Osteocyte (in vitro differentiated cells): ENCODE measurements around the gene LGR6. TPM values are rescaled to one million over a fixed set of nuclear protein-coding genes. Genes with fewer than 3 reads are reported as not detected.

Experiments
- DNase-seq: peaks from one replicate; pipeline ENCODE4 v3.0.0; 2021; ENCODE audit warnings: mixed read lengths; ENCODE audit not compliant: unreplicated experiment; ENCODE audit errors: extremely low spot score
- H3K27ac Mint-ChIP-seq: one replicate; pipeline ENCODE4 v1.8.0; 2021; ENCODE audit warnings: mild to moderate bottlenecking, mixed read lengths; ENCODE audit not compliant: unreplicated experiment
- H3K27me3 Mint-ChIP-seq: one replicate; pipeline ENCODE4 v1.8.0; 2021; ENCODE audit warnings: mixed read lengths; ENCODE audit not compliant: unreplicated experiment
- H3K36me3 Mint-ChIP-seq: one replicate; pipeline ENCODE4 v1.8.0; 2021; ENCODE audit warnings: mixed read lengths; ENCODE audit not compliant: unreplicated experiment
- H3K4me1 Mint-ChIP-seq: one replicate; pipeline ENCODE4 v1.8.0; 2021; ENCODE audit warnings: mixed read lengths; ENCODE audit not compliant: unreplicated experiment
- H3K4me3 Mint-ChIP-seq: one replicate; pipeline ENCODE4 v1.8.0; 2021; ENCODE audit warnings: mild to moderate bottlenecking, moderate library complexity, mixed read lengths; ENCODE audit not compliant: unreplicated experiment
- H3K9me3 Mint-ChIP-seq: one replicate; pipeline ENCODE4 v1.8.0; 2021; ENCODE audit warnings: mixed read lengths; ENCODE audit not compliant: unreplicated experiment
- CTCF ChIP-seq: fragments of 200-600 bp; sonication (generic); IDR thresholded peaks from 2 replicates; pipeline ENCODE4 v1.5.0; 2021; ENCODE audit warnings: antibody characterized with exemption, mild to moderate bottlenecking, moderate library complexity
- total RNA-seq: library from RNA; stranded (reverse); gene quantifications from 2 replicates; pipeline ENCODE4 v1.2.1, GENCODE V29; 2021

Gene LGR6
- total RNA-seq, 1 donor from 2014 or later = 9.9 TPM

GRCh38 chr1:202282596-202283283 lies 89.1 kb downstream of the LGR6 start:
- no peak for DNase-seq
- H3K27ac Mint-ChIP-seq = peak overlapping the region; percentile 95
- TF ChIP-seq CTCF = no peak
- no peaks in the 10 kb centered on the region for H3K27me3 Mint-ChIP-seq
- no peaks in the 10 kb centered on the region for H3K36me3 Mint-ChIP-seq
- peaks cover 87% of the 10 kb centered on the region for H3K4me1 Mint-ChIP-seq
- H3K9me3 Mint-ChIP-seq = no peaks in the 10 kb centered on the region
- no peak overlapping the region for H3K4me3 Mint-ChIP-seq

GRCh38 chr1:202283379-202283844 lies 89.8 kb downstream of the LGR6 start:
- H3K36me3 Mint-ChIP-seq = no peaks in the 10 kb centered on the region
- DNase-seq = no peak
- no peak for TF ChIP-seq CTCF
- peak overlapping the region; percentile 95 for H3K27ac Mint-ChIP-seq
- peaks cover 90% of the 10 kb centered on the region for H3K4me1 Mint-ChIP-seq
- H3K9me3 Mint-ChIP-seq = no peaks in the 10 kb centered on the region
- no peaks in the 10 kb centered on the region for H3K27me3 Mint-ChIP-seq
- H3K4me3 Mint-ChIP-seq = no peak overlapping the region

- no peak for DNase-seq
- Mint-ChIP-seq H3K27me3 (no peaks in the 10 kb centered on the region), H3K27ac (peak overlapping the region; percentile 95), H3K36me3 (no peaks in the 10 kb centered on the region), H3K4me3 (no peak overlapping the region), H3K9me3 (no peaks in the 10 kb centered on the region), H3K4me1 (peaks cover 88% of the 10 kb centered on the region)
- no peak for TF ChIP-seq CTCF
These were observed 90.4 kb downstream of the LGR6 start for GRCh38 chr1:202283991-202284390.

GRCh38 chr1:202285908-202286307 lies 92.3 kb downstream of the LGR6 start:
- Mint-ChIP-seq H3K9me3 (no peaks in the 10 kb centered on the region), H3K36me3 (no peaks in the 10 kb centered on the region), H3K27ac (no peak overlapping the region), H3K27me3 (no peaks in the 10 kb centered on the region), H3K4me3 (no peak overlapping the region), H3K4me1 (peaks cover 69% of the 10 kb centered on the region)
- no peak for TF ChIP-seq CTCF
- no peak for DNase-seq

GRCh38 chr1:202286622-202287097 lies 93.1 kb downstream of the LGR6 start:
- no peaks in the 10 kb centered on the region for H3K36me3 Mint-ChIP-seq
- peak; percentile 23 for TF ChIP-seq CTCF
- no peaks in the 10 kb centered on the region for H3K27me3 Mint-ChIP-seq
- DNase-seq = no peak
- H3K27ac Mint-ChIP-seq = peak overlapping the region; percentile 5
- H3K4me1 Mint-ChIP-seq = peaks cover 61% of the 10 kb centered on the region
- no peak overlapping the region for H3K4me3 Mint-ChIP-seq
- no peaks in the 10 kb centered on the region for H3K9me3 Mint-ChIP-seq
